Measurements from ENCODE around the gene FHAD1. TPM values are rescaled to one million over a fixed set of nuclear protein-coding genes. Genes with fewer than 3 reads are reported as not detected.

The FHAD1 gene
- polyA plus RNA-seq, 3 donors = 0.67 to 0.69 TPM; not detected in 1

- Histone ChIP-seq H3K79me2 (ENCODE audit: insufficient read depth, low read length) (no peaks in the 10 kb centered on the region), H3K4me3 (replicated peaks in 1 of 3; ENCODE audit: low read depth in 2 of 3, low read length in 3 of 3) (no peak overlapping the region), H4K20me1 (ENCODE audit: insufficient read depth, low read length) (no peaks in the 10 kb centered on the region), H3K27ac (ENCODE audit: low read depth in 1 of 2, low read length in 2 of 2) (no peak overlapping the region), H3K27me3 (ENCODE audit: control insufficient read depth in 2 of 2, insufficient read depth in 2 of 2, low read length in 2 of 2) (no peaks in the 10 kb centered on the region), H3K4me1 (ENCODE audit: control insufficient read depth in 1 of 2, insufficient read depth in 2 of 2, low read length in 2 of 2) (peaks cover 26 to 57% of the 10 kb centered on the region in 2 donors), H2AFZ (ENCODE audit: insufficient read depth, low read depth, low read length, poor library complexity, severe bottlenecking) (no peak overlapping the region), H3K9me3 (replicated peaks in 1 of 2; ENCODE audit: control insufficient read depth in 1 of 2, insufficient read depth in 1 of 2, low read length in 2 of 2) (no peaks in the 10 kb centered on the region), H3K4me2 (replicated peaks; ENCODE audit: extremely low read depth, low read length, poor library complexity, severe bottlenecking) (no peak overlapping the region), H3K9ac (ENCODE audit: insufficient read depth, low read length, poor library complexity, severe bottlenecking) (no peak overlapping the region), H3K36me3 (replicated peaks in 1 of 2; ENCODE audit: control insufficient read depth in 1 of 2, insufficient read depth in 2 of 2, low read length in 2 of 2) (no peaks in the 10 kb centered on the region)
- peak in 2 of 3 donors; percentile 44 to 46 for DNase-seq
- intact Hi-C loops (cut with micrococcal nuclease) = no loop called here
- H3K4me3 Mint-ChIP-seq = no peak overlapping the region
- H3K27ac Mint-ChIP-seq = no peak overlapping the region
- no peaks in the 10 kb centered on the region for H3K36me3 Mint-ChIP-seq
- 100% methylated on average over 2 of the region's 7 CpGs for WGBS (ENCODE audit: insufficient coverage)
- peaks cover 50% of the 10 kb centered on the region for H3K4me1 Mint-ChIP-seq
- H3K27me3 Mint-ChIP-seq (ENCODE audit: low read depth in 3 of 3) = peaks cover 0 to 3% (median 1%) of the 10 kb centered on the region in 3 donors
- TF ChIP-seq, protein P1, sequence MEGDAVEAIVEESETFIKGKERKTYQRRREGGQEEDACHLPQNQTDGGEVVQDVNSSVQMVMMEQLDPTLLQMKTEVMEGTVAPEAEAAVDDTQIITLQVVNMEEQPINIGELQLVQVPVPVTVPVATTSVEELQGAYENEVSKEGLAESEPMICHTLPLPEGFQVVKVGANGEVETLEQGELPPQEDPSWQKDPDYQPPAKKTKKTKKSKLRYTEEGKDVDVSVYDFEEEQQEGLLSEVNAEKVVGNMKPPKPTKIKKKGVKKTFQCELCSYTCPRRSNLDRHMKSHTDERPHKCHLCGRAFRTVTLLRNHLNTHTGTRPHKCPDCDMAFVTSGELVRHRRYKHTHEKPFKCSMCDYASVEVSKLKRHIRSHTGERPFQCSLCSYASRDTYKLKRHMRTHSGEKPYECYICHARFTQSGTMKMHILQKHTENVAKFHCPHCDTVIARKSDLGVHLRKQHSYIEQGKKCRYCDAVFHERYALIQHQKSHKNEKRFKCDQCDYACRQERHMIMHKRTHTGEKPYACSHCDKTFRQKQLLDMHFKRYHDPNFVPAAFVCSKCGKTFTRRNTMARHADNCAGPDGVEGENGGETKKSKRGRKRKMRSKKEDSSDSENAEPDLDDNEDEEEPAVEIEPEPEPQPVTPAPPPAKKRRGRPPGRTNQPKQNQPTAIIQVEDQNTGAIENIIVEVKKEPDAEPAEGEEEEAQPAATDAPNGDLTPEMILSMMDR (IDR thresholded peaks at IDR 0.05) = no peak
- H3K9me3 Mint-ChIP-seq = no peaks in the 10 kb centered on the region
These were observed 36.2 kb upstream of the FHAD1 start for GRCh38 chr1:15210651-15211375.

DNA sequence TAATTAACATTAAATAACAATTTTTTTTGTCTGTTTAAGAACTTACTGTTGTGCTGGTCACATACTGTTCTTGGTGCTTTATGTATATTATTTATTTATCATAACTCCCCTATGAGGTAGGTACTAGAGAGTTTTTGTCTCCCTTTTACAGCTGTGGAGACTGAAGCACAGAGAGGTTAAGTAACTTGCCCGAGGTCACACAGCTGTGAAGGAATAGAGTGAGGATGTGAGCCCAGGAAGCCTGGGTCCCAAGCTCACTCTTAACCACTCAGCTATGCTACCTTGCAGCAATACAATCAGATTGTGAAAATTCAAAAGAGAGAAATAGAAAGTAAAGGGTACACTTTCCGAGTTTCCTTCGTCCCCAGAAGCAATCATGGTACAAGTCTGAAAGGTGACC is 35.6 kb upstream of the FHAD1 start:
- H3K27me3 Mint-ChIP-seq (ENCODE audit: low read depth in 3 of 3) = peaks cover 0 to 3% (median 1%) of the 10 kb centered on the region in 3 donors
- H3K9ac ChIP-seq (ENCODE audit: insufficient read depth, low read length, poor library complexity, severe bottlenecking) = no peak overlapping the region
- intact Hi-C loops (cut with micrococcal nuclease) = no loop called here
- no peak overlapping the region for H3K4me3 Mint-ChIP-seq
- H4K20me1 ChIP-seq (ENCODE audit: insufficient read depth, low read length) = no peaks in the 10 kb centered on the region
- no CpG with 5 or more reads among the region's 3 CpGs for WGBS (ENCODE audit: insufficient coverage)
- no peak overlapping the region for H3K27ac Mint-ChIP-seq
- no peaks in the 10 kb centered on the region for H3K36me3 Mint-ChIP-seq
- H3K4me1 Mint-ChIP-seq = peaks cover 49% of the 10 kb centered on the region
- H3K9me3 ChIP-seq (replicated peaks in 1 of 2; ENCODE audit: control insufficient read depth in 1 of 2, insufficient read depth in 1 of 2, low read length in 2 of 2) = no peaks in the 10 kb centered on the region
- no peaks in the 10 kb centered on the region for H3K36me3 ChIP-seq (replicated peaks in 1 of 2; ENCODE audit: control insufficient read depth in 1 of 2, insufficient read depth in 2 of 2, low read length in 2 of 2)
- no peak overlapping the region for H3K27ac ChIP-seq (ENCODE audit: low read depth in 1 of 2, low read length in 2 of 2)
- TF ChIP-seq, protein P1 (IDR thresholded peaks at IDR 0.05) = no peak
- H3K79me2 ChIP-seq (ENCODE audit: insufficient read depth, low read length) = no peaks in the 10 kb centered on the region
- H3K4me1 ChIP-seq (ENCODE audit: control insufficient read depth in 1 of 2, insufficient read depth in 2 of 2, low read length in 2 of 2) = peaks cover 26 to 57% of the 10 kb centered on the region in 2 donors
- no peaks in the 10 kb centered on the region for H3K9me3 Mint-ChIP-seq
- no peak overlapping the region for H3K4me3 ChIP-seq (replicated peaks in 1 of 3; ENCODE audit: low read depth in 2 of 3, low read length in 3 of 3)
- DNase-seq = no peak
- no peak overlapping the region for H3K4me2 ChIP-seq (replicated peaks; ENCODE audit: extremely low read depth, low read length, poor library complexity, severe bottlenecking)
- no peak overlapping the region for H2AFZ ChIP-seq (ENCODE audit: insufficient read depth, low read depth, low read length, poor library complexity, severe bottlenecking)
- H3K27me3 ChIP-seq (ENCODE audit: control insufficient read depth in 2 of 2, insufficient read depth in 2 of 2, low read length in 2 of 2) = no peaks in the 10 kb centered on the region
